ENCODE measurements around the gene MYBPC3. TPM values are rescaled to one million over a fixed set of nuclear protein-coding genes. Genes with fewer than 3 reads are reported as not detected.
A peak's percentile ranks its signal among the peaks of the same experiment; 100 is the strongest.

The MYBPC3 gene
- total and polyA plus RNA-seq, 2 donors (not counting 3 experiments of a cell fraction or from before 2014, with no cell fraction given): not detected

DNA sequence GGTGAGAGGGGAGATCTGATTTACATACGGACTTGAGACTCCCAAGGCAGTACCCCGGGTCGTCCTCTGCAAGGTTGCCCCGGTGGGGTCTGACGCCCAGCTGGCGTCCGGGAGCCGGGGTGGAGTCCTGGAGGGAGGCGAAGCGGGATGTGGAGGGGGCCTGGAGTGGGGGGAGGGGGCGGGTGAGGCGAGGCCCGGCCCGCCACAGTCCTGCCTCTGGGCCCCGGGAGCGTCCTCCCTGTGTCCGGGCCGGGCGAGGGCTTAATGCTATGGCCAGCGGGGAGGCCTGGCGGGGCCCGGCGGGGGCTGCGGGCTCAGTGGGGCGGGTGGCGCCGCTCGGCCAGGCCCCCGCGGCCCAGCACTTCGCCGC, 2.4 kb upstream of the MYBPC3 start:
- no peaks in the 10 kb centered on the region for H3K4me1 ChIP-seq (ENCODE audit: control insufficient read depth, extremely low read depth, insufficient read depth, low read length)
- no TSS peak for BruUV-seq (replicated peaks)
- CTCF ChIA-PET: interaction anchor here (0.6 to 4.0 kb wide), 71 partner anchors 9 to 528 kb away, joined by 3 to 46 read pairs (median 4); partner anchors contain the start of genes ACP2, ARFGAP2, DDB2 and NR1H3

More for the DNA sequence above, 2.4 kb upstream of the MYBPC3 start:
- FAIRE-seq (no peak), DNase-seq (ENCODE audit: low read depth, low spot score) (no peak)
- Histone ChIP-seq H3K4me3 (replicated peaks in 1 of 3; ENCODE audit: insufficient read depth in 1 of 3, low read depth in 1 of 3, low read length in 3 of 3) (peak overlapping the region in 1 of 3 experiments; percentile 12), H3K9me3 (replicated peaks; ENCODE audit: control insufficient read depth, insufficient read depth, low read length) (no peaks in the 10 kb centered on the region), H3K27me3 (ENCODE audit: control insufficient read depth in 2 of 2, insufficient read depth in 2 of 2, low read length in 2 of 2) (no peaks in the 10 kb centered on the region), H2AFZ (ENCODE audit: low read depth, low read length) (peak overlapping the region; percentile 19), H3K79me2 (ENCODE audit: control insufficient read depth, insufficient read depth, low read length) (no peaks in the 10 kb centered on the region), H3K9ac (replicated peaks; ENCODE audit: extremely low read depth, insufficient read depth, low read length) (no peak overlapping the region), H3K27ac (ENCODE audit: insufficient read depth, low read depth, low read length) (no peak overlapping the region), H3K36me3 (ENCODE audit: control insufficient read depth in 2 of 2, extremely low read depth in 1 of 2, insufficient read depth in 2 of 2, low read length in 2 of 2) (no peaks in the 10 kb centered on the region), H4K20me1 (replicated peaks; ENCODE audit: control insufficient read depth, extremely low read depth, insufficient read depth, low read length) (no peaks in the 10 kb centered on the region), H3K4me2 (ENCODE audit: insufficient read depth, low read length) (no peak overlapping the region), H3K9me1 (replicated peaks; ENCODE audit: control insufficient read depth, extremely low read depth, insufficient read depth, low read length) (no peaks in the 10 kb centered on the region)
- intact Hi-C loops (cut with micrococcal nuclease): loop anchor here (1.0 to 2.0 kb wide), 7 partner anchors 53 to 466 kb away; partner anchors contain the start of genes MADD and SLC39A13
- POLR2A ChIA-PET: no interaction called here
- dilution Hi-C loops (cut with MboI; ENCODE audit: extremely low pct_ligation_motif_present, low sequenced_read_pairs): no loop called here
- TF ChIP-seq POLR2AphosphoS5 (IDR thresholded peaks at IDR 0.05; ENCODE audit: insufficient read depth, low read depth, low read length): no peak
- TF ChIP-seq POLR2A (IDR thresholded peaks at IDR 0.05; ENCODE audit: low read depth, low read length): no peak
- TF ChIP-seq, protein P1, sequence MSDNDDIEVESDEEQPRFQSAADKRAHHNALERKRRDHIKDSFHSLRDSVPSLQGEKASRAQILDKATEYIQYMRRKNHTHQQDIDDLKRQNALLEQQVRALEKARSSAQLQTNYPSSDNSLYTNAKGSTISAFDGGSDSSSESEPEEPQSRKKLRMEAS (IDR thresholded peaks at IDR 0.05; ENCODE audit: insufficient read depth, insufficient read length): no peak
- TF ChIP-seq, protein P2, sequence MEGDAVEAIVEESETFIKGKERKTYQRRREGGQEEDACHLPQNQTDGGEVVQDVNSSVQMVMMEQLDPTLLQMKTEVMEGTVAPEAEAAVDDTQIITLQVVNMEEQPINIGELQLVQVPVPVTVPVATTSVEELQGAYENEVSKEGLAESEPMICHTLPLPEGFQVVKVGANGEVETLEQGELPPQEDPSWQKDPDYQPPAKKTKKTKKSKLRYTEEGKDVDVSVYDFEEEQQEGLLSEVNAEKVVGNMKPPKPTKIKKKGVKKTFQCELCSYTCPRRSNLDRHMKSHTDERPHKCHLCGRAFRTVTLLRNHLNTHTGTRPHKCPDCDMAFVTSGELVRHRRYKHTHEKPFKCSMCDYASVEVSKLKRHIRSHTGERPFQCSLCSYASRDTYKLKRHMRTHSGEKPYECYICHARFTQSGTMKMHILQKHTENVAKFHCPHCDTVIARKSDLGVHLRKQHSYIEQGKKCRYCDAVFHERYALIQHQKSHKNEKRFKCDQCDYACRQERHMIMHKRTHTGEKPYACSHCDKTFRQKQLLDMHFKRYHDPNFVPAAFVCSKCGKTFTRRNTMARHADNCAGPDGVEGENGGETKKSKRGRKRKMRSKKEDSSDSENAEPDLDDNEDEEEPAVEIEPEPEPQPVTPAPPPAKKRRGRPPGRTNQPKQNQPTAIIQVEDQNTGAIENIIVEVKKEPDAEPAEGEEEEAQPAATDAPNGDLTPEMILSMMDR (IDR thresholded peaks at IDR 0.05; ENCODE audit: extremely low read depth in 1 of 2, insufficient read depth in 1 of 2, low read depth in 1 of 2, low read length in 2 of 2): no peak
- TF ChIP-seq EZH2 (IDR thresholded peaks at IDR 0.05; ENCODE audit: borderline replicate concordance, low read depth, low read length, severe bottlenecking): no peak
- TF ChIP-seq GATA2 (IDR thresholded peaks at IDR 0.05; ENCODE audit: insufficient read depth, insufficient read length, low read depth, low read length): no peak
- no peak for TF ChIP-seq MYC (IDR thresholded peaks at IDR 0.05; ENCODE audit: low read depth, low read length)
- no peak for TF ChIP-seq JUN (IDR thresholded peaks at IDR 0.05; ENCODE audit: borderline replicate concordance, insufficient read depth, insufficient read length, low read depth)
- TF ChIP-seq FOS (IDR thresholded peaks at IDR 0.05; ENCODE audit: borderline replicate concordance, insufficient read depth, low read length): no peak

All from endothelial cell of umbilical vein (primary cell).